ENCODE data around the gene POT1. TPM values are rescaled to one million over a fixed set of nuclear protein-coding genes. Genes with fewer than 3 reads are reported as not detected.

POT1 gene
- total RNA-seq, 1 experiment from 2014 or later = 22.7 TPM

DNA sequence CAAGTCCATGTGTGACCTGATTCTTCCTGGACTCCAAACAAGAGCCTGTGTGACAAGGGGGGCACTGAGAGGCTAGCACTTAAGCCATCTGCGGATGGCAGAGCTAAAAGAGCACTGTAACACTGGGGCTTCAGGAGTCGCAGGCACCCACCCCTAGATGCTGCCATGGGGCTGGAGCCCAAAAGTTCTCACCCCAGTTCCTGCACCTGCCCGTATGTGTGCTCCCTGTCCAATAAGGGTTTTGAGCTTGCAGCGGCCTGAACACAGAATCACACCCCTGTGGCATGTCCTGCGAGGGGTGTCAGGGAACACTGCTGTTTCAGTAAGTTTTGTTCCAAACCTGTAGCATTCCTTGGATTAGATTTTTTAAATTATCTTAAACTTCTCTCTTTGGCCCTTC, 110.8 kb downstream of the POT1 start:
- no peak for DNase-seq (ENCODE audit: low spot score)
- H3K9me3 ChIP-seq (ENCODE audit: low read depth, low read length, poor library complexity, severe bottlenecking) = no peaks in the 10 kb centered on the region
- H3K27me3 ChIP-seq (replicated peaks; ENCODE audit: insufficient read depth, low read depth, low read length, poor library complexity) = no peaks in the 10 kb centered on the region
- BruUV-seq (replicated peaks) = no TSS peak
- H3K4me1 ChIP-seq (ENCODE audit: insufficient read depth, low read length, poor library complexity, severe bottlenecking) = no peaks in the 10 kb centered on the region
- ChIA-PET POLR2A (ENCODE audit: low non-redundant PET) (no interaction called here), CTCF (no interaction called here)
- intact Hi-C loops (cut with micrococcal nuclease; ENCODE audit: unreplicated experiment) = no loop called here
- no peak for TF ChIP-seq EZH2 (IDR thresholded peaks at IDR 0.05; ENCODE audit: borderline replicate concordance, low read depth, low read length, poor library complexity, severe bottlenecking)
- no peak for TF ChIP-seq CTCF (conservative IDR thresholded peaks at IDR 0.05; ENCODE audit: low read depth, low read length)
- no peaks in the 10 kb centered on the region for H3K36me3 ChIP-seq (ENCODE audit: insufficient read depth, low read length, poor library complexity, severe bottlenecking)
- no peak overlapping the region for H3K27ac ChIP-seq (ENCODE audit: low read depth, low read length, poor library complexity, severe bottlenecking)
- no peak overlapping the region for H3K4me3 ChIP-seq (ENCODE audit: low read depth, low read length, poor library complexity, severe bottlenecking)

GRCh38 chr7:124813994-124814798, 115.4 kb downstream of the POT1 start:
- no peaks in the 10 kb centered on the region for H3K4me1 ChIP-seq (ENCODE audit: insufficient read depth, low read length, poor library complexity, severe bottlenecking)
- no TSS peak for BruUV-seq (replicated peaks)
- H3K27ac ChIP-seq (ENCODE audit: low read depth, low read length, poor library complexity, severe bottlenecking) = no peak overlapping the region
- no peaks in the 10 kb centered on the region for H3K9me3 ChIP-seq (ENCODE audit: low read depth, low read length, poor library complexity, severe bottlenecking)
- no peaks in the 10 kb centered on the region for H3K27me3 ChIP-seq (replicated peaks; ENCODE audit: insufficient read depth, low read depth, low read length, poor library complexity)
- H3K36me3 ChIP-seq (ENCODE audit: insufficient read depth, low read length, poor library complexity, severe bottlenecking) = no peaks in the 10 kb centered on the region
- H3K4me3 ChIP-seq (ENCODE audit: low read depth, low read length, poor library complexity, severe bottlenecking) = no peak overlapping the region
- TF ChIP-seq EZH2 (IDR thresholded peaks at IDR 0.05; ENCODE audit: borderline replicate concordance, low read depth, low read length, poor library complexity, severe bottlenecking) = no peak
- no peak for TF ChIP-seq CTCF (conservative IDR thresholded peaks at IDR 0.05; ENCODE audit: low read depth, low read length)
- POLR2A ChIA-PET (ENCODE audit: low non-redundant PET) = interaction anchor here (0.7 kb wide), 1 partner anchor 45 kb away, joined by 3 read pairs; no protein-coding TSS in a partner anchor
- CTCF ChIA-PET = interaction anchor here (0.7 kb wide), 1 partner anchor 261 kb away, joined by 3 read pairs; no protein-coding TSS in a partner anchor
- intact Hi-C loops (cut with micrococcal nuclease; ENCODE audit: unreplicated experiment) = no loop called here
- DNase-seq (ENCODE audit: low spot score) = peak; percentile 19

DNA sequence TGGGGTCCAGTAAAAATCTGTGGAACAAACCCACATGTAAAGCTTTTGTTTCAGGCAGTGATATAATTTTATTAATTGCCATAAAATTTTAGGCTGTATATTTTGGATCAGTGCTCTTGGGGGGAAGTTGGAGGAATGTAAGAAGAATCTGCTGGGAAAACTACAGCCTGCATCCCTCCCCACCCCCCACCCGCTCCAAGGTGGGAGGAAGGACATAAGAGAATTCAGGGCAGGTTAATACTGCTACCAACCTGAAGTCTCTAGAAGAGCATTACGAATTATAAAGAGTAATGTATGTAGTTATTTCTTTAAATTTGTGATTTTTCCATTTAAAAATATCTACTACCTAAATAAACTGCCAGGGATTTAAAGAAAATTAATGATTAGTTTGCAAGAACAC, 116.9 kb downstream of the POT1 start:
- no peak overlapping the region for H3K27ac ChIP-seq (ENCODE audit: low read depth, low read length, poor library complexity, severe bottlenecking)
- no peaks in the 10 kb centered on the region for H3K9me3 ChIP-seq (ENCODE audit: low read depth, low read length, poor library complexity, severe bottlenecking)
- H3K4me1 ChIP-seq (ENCODE audit: insufficient read depth, low read length, poor library complexity, severe bottlenecking) = no peaks in the 10 kb centered on the region
- POLR2A ChIA-PET (ENCODE audit: low non-redundant PET) = no interaction called here
- H3K27me3 ChIP-seq (replicated peaks; ENCODE audit: insufficient read depth, low read depth, low read length, poor library complexity) = no peaks in the 10 kb centered on the region
- CTCF ChIA-PET = no interaction called here
- TF ChIP-seq EZH2 (IDR thresholded peaks at IDR 0.05; ENCODE audit: borderline replicate concordance, low read depth, low read length, poor library complexity, severe bottlenecking) (no peak), CTCF (conservative IDR thresholded peaks at IDR 0.05; ENCODE audit: low read depth, low read length) (no peak)
- H3K36me3 ChIP-seq (ENCODE audit: insufficient read depth, low read length, poor library complexity, severe bottlenecking) = no peaks in the 10 kb centered on the region
- no peak overlapping the region for H3K4me3 ChIP-seq (ENCODE audit: low read depth, low read length, poor library complexity, severe bottlenecking)
- intact Hi-C loops (cut with micrococcal nuclease; ENCODE audit: unreplicated experiment) = no loop called here
- no TSS peak for BruUV-seq (replicated peaks)
- DNase-seq (ENCODE audit: low spot score) = no peak
